K562 (cell line): ENCODE data around the gene CUEDC2. TPM values are rescaled to one million over a fixed set of nuclear protein-coding genes. Genes with fewer than 3 reads are reported as not detected.

Experiments used
- ADNP ChIP-seq: fragments of 200-800 bp; sonication (Bioruptor generic); IDR thresholded peaks from 2 replicates; pipeline ENCODE4 v1.6.1; 2016; ENCODE audit warnings: missing genetic modification characterization, missing compliant biosample characterization
- AFF1 ChIP-seq, 2 experiments: fragments of 450-650 bp; IDR thresholded peaks; 2 replicates each; pipeline ENCODE4 v1.6.1; 2018; ENCODE audit warnings: mild to moderate bottlenecking in 2 of 2, low read depth in 1 of 2; ENCODE audit not compliant: partially characterized antibody in 2 of 2
- BDP1 ChIP-seq: IDR thresholded peaks from 3 replicates; pipeline ENCODE4 v1.6.1; 2011; ENCODE audit not compliant: insufficient read length, insufficient read depth
- CBX2 ChIP-seq: fragments of 200-600 bp; sonication (generic); IDR thresholded peaks from one replicate; pipeline ENCODE4 v1.6.1; 2012; ENCODE audit warnings: mild to moderate bottlenecking, low read length, inconsistent platforms; ENCODE audit not compliant: insufficient read depth, poor library complexity, severe bottlenecking
- DEAF1 ChIP-seq: fragments of 450-650 bp; formaldehyde crosslinking; IDR thresholded peaks from 2 replicates; pipeline ENCODE4 v1.4.0; 2020; ENCODE audit warnings: mild to moderate bottlenecking, moderate library complexity
- E2F3 ChIP-seq: fragments of 250-450 bp; sonication (Bioruptor Pico); IDR thresholded peaks from 2 replicates; pipeline ENCODE4 v1.4.0; 2020; ENCODE audit warnings: mild to moderate bottlenecking
- HIVEP1 ChIP-seq: fragments of 250-450 bp; sonication (Bioruptor Pico); IDR thresholded peaks from 2 replicates; pipeline ENCODE4 v1.4.0; 2020; ENCODE audit warnings: mild to moderate bottlenecking
- NR0B1 ChIP-seq: fragments of 450-650 bp; IDR thresholded peaks from one replicate; pipeline ENCODE4 v1.6.1; 2018; ENCODE audit warnings: mild to moderate bottlenecking, moderate library complexity; ENCODE audit not compliant: partially characterized antibody
- PML ChIP-seq: IDR thresholded peaks from 2 replicates; pipeline ENCODE4 v1.6.1; 2012; ENCODE audit warnings: low read length, inconsistent platforms
- SREBF2 ChIP-seq: sonication (generic); formaldehyde crosslinking; IDR thresholded peaks from 2 replicates; pipeline ENCODE4 v1.4.0; 2020; ENCODE audit warnings: mild to moderate bottlenecking, missing genetic modification reagents
- ZBTB40 ChIP-seq, 2 experiments: fragments of 450-650 bp in 1 of 2; sonication (generic) in 1 of 2; formaldehyde crosslinking in 1 of 2; IDR thresholded peaks; 2 replicates each; pipeline versions ENCODE4 v1.7.1 to v1.9.0; 2016 to 2022; ENCODE audit warnings: inconsistent platforms in 1 of 2, mild to moderate bottlenecking in 1 of 2, missing genetic modification reagents in 1 of 2
- ZNF436 ChIP-seq: fragments of 250-450, 450-650 bp; sonication (Bioruptor Pico); formaldehyde crosslinking; IDR thresholded peaks from 2 replicates; pipeline ENCODE4 v1.7.0; 2020; ENCODE audit warnings: mild to moderate bottlenecking
- polyA plus RNA-seq, 8 experiments: library from polyadenylated mRNA; depleted of rRNA in 4 of 8; stranded (reverse) in 5 of 8; unstranded in 3 of 8; fragments of >200 nt; fragmentation: Nextera tagmentation in 2 of 8; fragmentation: Illumina TruSeq in 1 of 8; extraction: Ambion mirVana in 2 of 8; extraction: Trizol in 1 of 8; gene quantifications; 2 replicates each; pipeline versions ENCODE4 v1.2.1 to v1.2.3, GENCODE V29; 2011 to 2014; ENCODE audit warnings: inconsistent platforms in 1 of 8, missing spikeins in 1 of 8
- total RNA-seq, 7 experiments: library from RNA; depleted of rRNA in 6 of 7; stranded (reverse); fragments of >200 nt in 6 of 7; fragmentation: Illumina TruSeq in 2 of 7; extraction: Trizol in 2 of 7; gene quantifications; 2 replicates each; pipeline versions ENCODE4 v1.2.1 to v1.2.3, GENCODE V29; 2011 to 2021; ENCODE audit warnings: low replicate concordance in 1 of 7

The CUEDC2 gene
- total and polyA plus RNA-seq, 9 of the 15 experiments (the other 6 are each of a cell fraction or from before 2014, with no cell fraction given): 8.5 to 48.9 (median 27.4) TPM

- no peak for TF ChIP-seq SREBF2 (CRISPR knock-in tag)
- TF ChIP-seq DEAF1 (CRISPR knock-in tag): no peak
- no peak for TF ChIP-seq ZBTB40 (IDR thresholded peaks at IDR 0.05)
- no peak for TF ChIP-seq ZBTB40 (CRISPR knock-in tag; IDR thresholded peaks at IDR 0.05)
- TF ChIP-seq E2F3 (CRISPR knock-in tag): no peak
- TF ChIP-seq CBX2: no peak
- no peak for TF ChIP-seq NR0B1
- no peak for TF ChIP-seq HIVEP1 (CRISPR knock-in tag)
- no peak for TF ChIP-seq BDP1
- TF ChIP-seq PML: no peak
- TF ChIP-seq ADNP (tag): no peak
- no peak for TF ChIP-seq AFF1 (IDR thresholded peaks at IDR 0.05; ENCODE audit: low read depth in 1 of 2, partially characterized antibody in 2 of 2)
- no peak for TF ChIP-seq ZNF436 (CRISPR knock-in tag)
These were observed 6.9 kb downstream of the CUEDC2 start (continued) for GRCh38 chr10:102425444-102425843.
